ENCODE results near the gene TGFBR3.

TGFBR3 gene

DNA sequence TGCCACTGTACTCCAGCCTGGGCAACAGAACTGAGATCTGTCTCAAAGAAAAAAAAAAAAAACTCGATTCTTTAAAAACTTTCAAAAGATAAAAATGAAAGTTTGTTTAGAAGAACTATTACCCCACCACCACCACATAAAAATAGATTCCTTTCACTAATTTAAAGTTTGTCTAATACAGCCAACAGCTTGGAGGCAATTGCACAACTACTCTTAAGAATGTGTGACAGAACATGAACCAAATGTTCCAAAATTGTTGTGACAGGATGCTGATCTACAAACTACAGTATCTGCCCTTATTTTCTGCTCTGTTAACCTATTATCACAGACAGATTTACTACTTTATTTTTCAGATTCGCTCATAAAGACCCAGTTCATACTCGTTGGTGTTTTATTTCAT is 5.5 kb upstream of the TGFBR3 start:
- Histone ChIP-seq H3K4me1 (ENCODE audit: control insufficient read depth, insufficient read depth, low read depth, low read length) (peaks cover 7% of the 10 kb centered on the region), H2BK15ac (ENCODE audit: low read depth, poor library complexity, severe bottlenecking) (no peak overlapping the region), H2BK12ac (ENCODE audit: low read length in 2 of 2) (no peak overlapping the region), H3K4ac (ENCODE audit: low read depth in 1 of 2, low read length in 2 of 2) (no peak overlapping the region), H3K18ac (ENCODE audit: low read depth in 1 of 2, low read length in 2 of 2) (no peak overlapping the region), H3K23ac (ENCODE audit: low read length in 2 of 2) (no peak overlapping the region), H4K8ac (ENCODE audit: low read length) (no peak overlapping the region), H2BK120ac (ENCODE audit: low read depth, low read length) (no peak overlapping the region), H2BK5ac (ENCODE audit: low read depth, low read length, poor library complexity, severe bottlenecking) (no peak overlapping the region), H3K9me3 (ENCODE audit: control insufficient read depth, low read length) (no peaks in the 10 kb centered on the region), H3K9ac (ENCODE audit: low read length) (peak overlapping the region; percentile 15), H3K4me3 (ENCODE audit: insufficient read depth in 1 of 2, low read depth in 1 of 2, low read length in 2 of 2) (peak overlapping the region in 1 of 2 experiments; percentile 23), H3K14ac (ENCODE audit: low read length in 2 of 2) (no peak overlapping the region), H3K27ac (ENCODE audit: low read length, poor library complexity, severe bottlenecking) (no peak overlapping the region), H2AFZ (ENCODE audit: low read depth, low read length) (no peak overlapping the region), H3K36me3 (ENCODE audit: control insufficient read depth in 1 of 2, insufficient read depth in 2 of 2, low read depth in 1 of 2, low read length in 2 of 2) (no peaks in the 10 kb centered on the region), H3K27me3 (ENCODE audit: control insufficient read depth in 1 of 2, insufficient read depth in 1 of 2, low read length in 2 of 2) (no peaks in the 10 kb centered on the region), H2AK5ac (ENCODE audit: low read length, severe bottlenecking) (no peak overlapping the region), H4K91ac (ENCODE audit: low read length) (no peak overlapping the region), H3K4me2 (ENCODE audit: low read length, poor library complexity, severe bottlenecking) (no peak overlapping the region), H3K79me1 (replicated peaks; ENCODE audit: low read length, poor library complexity, severe bottlenecking) (no peaks in the 10 kb centered on the region)
- DNase-seq: peak; percentile 55
- 69% methylated on average over 2 of the region's 3 CpGs for WGBS

DNA sequence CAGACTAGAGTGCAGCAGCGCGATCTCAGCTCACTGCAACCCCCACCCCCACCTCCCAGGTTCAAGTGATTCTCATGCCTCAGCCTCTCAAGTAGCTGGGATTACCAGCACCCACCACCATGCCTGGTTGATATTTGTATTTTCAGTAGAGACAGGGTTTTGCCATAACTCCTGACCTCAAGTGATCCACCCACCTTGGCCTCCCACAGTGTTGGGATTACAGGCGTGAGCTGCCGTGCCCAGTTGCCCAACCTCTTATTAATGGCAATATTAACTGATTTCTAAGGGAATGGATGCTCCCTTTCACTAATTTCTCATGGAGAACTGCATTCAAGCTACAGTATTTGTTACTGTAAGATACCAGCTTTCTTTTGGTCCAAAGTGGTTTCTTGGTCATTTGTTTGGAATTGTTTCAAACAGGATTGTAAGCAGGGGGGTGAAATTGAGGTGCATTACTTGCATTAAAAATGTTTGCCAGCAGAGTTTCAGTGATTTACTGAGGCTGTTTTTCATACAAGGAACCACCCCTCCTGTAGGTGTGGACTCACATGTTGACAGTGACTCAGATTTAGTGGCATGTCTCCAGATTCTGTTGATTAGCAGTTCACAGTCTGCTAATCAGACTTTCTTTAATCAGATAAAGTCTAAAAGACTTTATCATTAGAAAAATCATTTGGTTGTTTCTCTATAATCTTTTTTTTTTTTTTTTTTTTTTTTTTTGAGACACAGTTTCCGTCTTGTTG is 3.9 kb upstream of the TGFBR3 start:
- no peaks in the 10 kb centered on the region for H3K9me3 ChIP-seq (ENCODE audit: control insufficient read depth, low read length)
- DNase-seq: no peak

DNA sequence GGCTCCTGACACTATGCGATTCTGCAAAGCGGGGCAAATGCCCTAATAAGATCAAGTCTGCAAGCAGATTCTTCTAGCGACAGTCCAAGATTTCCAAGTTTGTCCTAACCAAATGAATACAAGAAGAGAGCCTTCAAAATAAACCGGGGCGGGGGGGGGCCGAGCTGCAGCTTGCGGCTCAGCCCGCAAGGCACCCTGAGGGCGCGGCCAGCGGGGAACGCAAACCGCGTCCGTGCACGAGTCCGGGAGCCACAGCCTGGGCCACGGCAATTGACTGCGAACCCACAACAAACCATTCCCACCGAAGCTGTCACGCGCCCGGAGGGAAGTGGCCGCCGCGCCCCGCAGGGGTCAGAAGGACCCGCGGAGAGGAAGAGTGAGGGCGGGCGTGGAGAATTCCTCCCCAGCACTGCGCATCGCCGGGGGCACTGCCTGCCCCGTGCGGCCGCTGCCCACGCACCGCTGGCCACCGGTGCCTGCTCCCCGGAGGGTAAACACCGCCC is 687 bp downstream of the TGFBR3 start:
- Histone ChIP-seq H4K8ac (ENCODE audit: low read length) (peak overlapping the region; percentile 80), H4K91ac (ENCODE audit: low read length) (peak overlapping the region; percentile 82), H3K4ac (ENCODE audit: low read depth in 1 of 2, low read length in 2 of 2) (peak overlapping the region; percentile 77 to 79), H2BK12ac (ENCODE audit: low read length in 2 of 2) (peak overlapping the region in 1 of 2 experiments; percentile 45), H3K4me3 (ENCODE audit: insufficient read depth in 1 of 2, low read depth in 1 of 2, low read length in 2 of 2) (peak overlapping the region; percentile 88 to 95), H3K79me1 (replicated peaks; ENCODE audit: low read length, poor library complexity, severe bottlenecking) (peaks cover 8% of the 10 kb centered on the region), H2AK5ac (ENCODE audit: low read length, severe bottlenecking) (no peak overlapping the region), H3K36me3 (ENCODE audit: control insufficient read depth in 1 of 2, insufficient read depth in 2 of 2, low read depth in 1 of 2, low read length in 2 of 2) (peaks cover 0 to 15% of the 10 kb centered on the region in 2 experiments), H3K4me1 (ENCODE audit: control insufficient read depth, insufficient read depth, low read depth, low read length) (peaks cover 3% of the 10 kb centered on the region), H2BK15ac (ENCODE audit: low read depth, poor library complexity, severe bottlenecking) (peak overlapping the region; percentile 93), H3K23ac (ENCODE audit: low read length in 2 of 2) (peak overlapping the region; percentile 57 to 86), H3K4me2 (ENCODE audit: low read length, poor library complexity, severe bottlenecking) (peak overlapping the region; percentile 59), H3K14ac (ENCODE audit: low read length in 2 of 2) (peak overlapping the region in 1 of 2 experiments; percentile 98), H3K27ac (ENCODE audit: low read length, poor library complexity, severe bottlenecking) (no peak overlapping the region), H2AFZ (ENCODE audit: low read depth, low read length) (peak overlapping the region; percentile 95), H3K9ac (ENCODE audit: low read length) (peak overlapping the region; percentile 97), H3K9me3 (ENCODE audit: control insufficient read depth, low read length) (no peaks in the 10 kb centered on the region), H2BK120ac (ENCODE audit: low read depth, low read length) (peak overlapping the region; percentile 68), H3K18ac (ENCODE audit: low read depth in 1 of 2, low read length in 2 of 2) (peak overlapping the region; percentile 85 to 92), H3K27me3 (ENCODE audit: control insufficient read depth in 1 of 2, insufficient read depth in 1 of 2, low read length in 2 of 2) (no peaks in the 10 kb centered on the region), H2BK5ac (ENCODE audit: low read depth, low read length, poor library complexity, severe bottlenecking) (peak overlapping the region; percentile 15)
- WGBS: under 1% methylated on average over 31 of the region's 42 CpGs
- peak; percentile 47 for DNase-seq

More for the DNA sequence above, 3.9 kb upstream of the TGFBR3 start:
- Histone ChIP-seq H3K79me1 (replicated peaks; ENCODE audit: low read length, poor library complexity, severe bottlenecking) (peaks cover 2% of the 10 kb centered on the region), H2AK5ac (ENCODE audit: low read length, severe bottlenecking) (no peak overlapping the region), H3K9ac (ENCODE audit: low read length) (no peak overlapping the region), H3K4ac (ENCODE audit: low read depth in 1 of 2, low read length in 2 of 2) (no peak overlapping the region), H3K23ac (ENCODE audit: low read length in 2 of 2) (no peak overlapping the region), H3K36me3 (ENCODE audit: control insufficient read depth in 1 of 2, insufficient read depth in 2 of 2, low read depth in 1 of 2, low read length in 2 of 2) (no peaks in the 10 kb centered on the region), H2AFZ (ENCODE audit: low read depth, low read length) (no peak overlapping the region), H2BK5ac (ENCODE audit: low read depth, low read length, poor library complexity, severe bottlenecking) (no peak overlapping the region), H3K4me2 (ENCODE audit: low read length, poor library complexity, severe bottlenecking) (no peak overlapping the region), H3K14ac (ENCODE audit: low read length in 2 of 2) (no peak overlapping the region), H3K18ac (ENCODE audit: low read depth in 1 of 2, low read length in 2 of 2) (peak overlapping the region in 1 of 2 experiments; percentile 7), H3K27ac (ENCODE audit: low read length, poor library complexity, severe bottlenecking) (no peak overlapping the region), H2BK12ac (ENCODE audit: low read length in 2 of 2) (no peak overlapping the region), H4K91ac (ENCODE audit: low read length) (no peak overlapping the region), H2BK15ac (ENCODE audit: low read depth, poor library complexity, severe bottlenecking) (no peak overlapping the region), H4K8ac (ENCODE audit: low read length) (no peak overlapping the region), H3K4me1 (ENCODE audit: control insufficient read depth, insufficient read depth, low read depth, low read length) (peaks cover 7% of the 10 kb centered on the region), H3K27me3 (ENCODE audit: control insufficient read depth in 1 of 2, insufficient read depth in 1 of 2, low read length in 2 of 2) (no peaks in the 10 kb centered on the region), H2BK120ac (ENCODE audit: low read depth, low read length) (no peak overlapping the region), H3K4me3 (ENCODE audit: insufficient read depth in 1 of 2, low read depth in 1 of 2, low read length in 2 of 2) (no peak overlapping the region)
- 93% methylated on average over 3 of the region's 5 CpGs for WGBS

DNA sequence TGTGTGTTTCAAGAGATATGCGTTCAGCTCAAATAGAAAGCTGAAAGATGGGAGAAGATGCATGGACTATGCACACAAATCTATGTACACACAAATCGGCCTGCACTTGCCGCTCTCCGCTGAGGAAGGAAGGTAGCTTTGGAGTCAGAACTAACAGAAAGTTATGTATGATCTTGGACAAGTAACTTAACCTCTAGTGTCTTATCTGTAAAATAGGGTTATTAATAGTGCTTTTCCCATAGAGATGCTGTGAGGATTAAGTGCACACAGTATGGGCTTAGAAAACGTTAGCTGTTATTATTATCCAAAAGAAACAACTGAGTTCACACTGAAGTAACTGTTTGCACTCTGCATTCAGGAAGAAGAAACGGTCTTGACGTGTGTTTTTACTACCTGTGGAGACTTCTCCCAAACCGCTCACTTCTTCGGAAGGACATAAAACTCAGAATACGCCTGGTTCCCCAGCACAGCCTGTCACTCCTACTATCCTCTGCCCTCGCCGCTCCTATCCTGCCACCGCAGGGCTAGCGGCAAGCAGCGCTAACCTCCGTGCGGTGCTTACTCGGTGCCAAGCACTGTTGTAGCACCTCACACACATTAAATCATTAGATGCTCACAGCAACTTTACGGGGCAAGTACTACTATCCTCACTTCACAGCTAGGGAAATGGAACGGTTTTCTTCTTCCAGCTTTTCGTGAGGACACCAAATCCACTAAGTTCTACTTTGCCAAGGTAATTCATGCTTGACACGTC is 1.3 kb downstream of the TGFBR3 start:
- Histone ChIP-seq H2BK120ac (ENCODE audit: low read depth, low read length) (no peak overlapping the region), H2AFZ (ENCODE audit: low read depth, low read length) (peak overlapping the region; percentile 6), H2BK12ac (ENCODE audit: low read length in 2 of 2) (no peak overlapping the region), H3K18ac (ENCODE audit: low read depth in 1 of 2, low read length in 2 of 2) (no peak overlapping the region), H3K4ac (ENCODE audit: low read depth in 1 of 2, low read length in 2 of 2) (no peak overlapping the region), H3K4me3 (ENCODE audit: insufficient read depth in 1 of 2, low read depth in 1 of 2, low read length in 2 of 2) (peak overlapping the region; percentile 88 to 95), H3K4me2 (ENCODE audit: low read length, poor library complexity, severe bottlenecking) (peak overlapping the region; percentile 59), H3K4me1 (ENCODE audit: control insufficient read depth, insufficient read depth, low read depth, low read length) (peaks cover 3% of the 10 kb centered on the region), H3K14ac (ENCODE audit: low read length in 2 of 2) (no peak overlapping the region), H2BK5ac (ENCODE audit: low read depth, low read length, poor library complexity, severe bottlenecking) (no peak overlapping the region), H3K27me3 (ENCODE audit: control insufficient read depth in 1 of 2, insufficient read depth in 1 of 2, low read length in 2 of 2) (no peaks in the 10 kb centered on the region), H3K27ac (ENCODE audit: low read length, poor library complexity, severe bottlenecking) (no peak overlapping the region), H4K8ac (ENCODE audit: low read length) (no peak overlapping the region), H3K79me1 (replicated peaks; ENCODE audit: low read length, poor library complexity, severe bottlenecking) (peaks cover 8% of the 10 kb centered on the region), H2BK15ac (ENCODE audit: low read depth, poor library complexity, severe bottlenecking) (no peak overlapping the region), H3K36me3 (ENCODE audit: control insufficient read depth in 1 of 2, insufficient read depth in 2 of 2, low read depth in 1 of 2, low read length in 2 of 2) (peaks cover 0 to 15% of the 10 kb centered on the region in 2 experiments), H3K23ac (ENCODE audit: low read length in 2 of 2) (no peak overlapping the region), H3K9ac (ENCODE audit: low read length) (peak overlapping the region; percentile 97), H2AK5ac (ENCODE audit: low read length, severe bottlenecking) (no peak overlapping the region), H3K9me3 (ENCODE audit: control insufficient read depth, low read length) (no peaks in the 10 kb centered on the region), H4K91ac (ENCODE audit: low read length) (no peak overlapping the region)
- 19% methylated on average over 21 of the region's 22 CpGs for WGBS
- DNase-seq: peak; percentile 38

Measured in mesenchymal stem cell (in vitro differentiated cells and primary cell).